Measurements from ENCODE around the gene OR52J3. TPM values are rescaled to one million over a fixed set of nuclear protein-coding genes. Genes with fewer than 3 reads are reported as not detected.

OR52J3 gene
- total RNA-seq, 1 experiment from 2014 or later, result not detected

DNA sequence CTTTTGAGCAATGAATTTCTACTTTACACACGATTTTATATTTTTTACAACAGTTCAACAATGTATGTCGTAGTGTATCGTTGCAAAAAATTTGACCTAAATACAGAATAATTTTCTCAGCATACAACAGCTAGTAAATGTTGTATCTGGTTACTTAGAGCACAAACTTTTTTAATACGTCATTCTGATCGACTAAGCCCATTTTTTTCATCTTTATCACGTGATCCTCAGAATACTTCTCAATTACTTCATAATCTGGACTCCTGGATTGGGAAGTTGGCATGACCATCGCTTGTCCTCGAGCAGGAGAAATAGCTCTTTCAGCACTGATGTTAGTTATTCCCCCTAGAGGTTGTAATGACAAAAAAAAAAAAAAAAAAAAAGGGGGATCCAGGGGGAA is 35.1 kb upstream of the OR52J3 start:
- no peak overlapping the region for H3K4me3 ChIP-seq (replicated peaks in 1 of 2; ENCODE audit: low read depth in 1 of 2, low read length in 2 of 2)
- no peak for DNase-seq (ENCODE audit: low read depth, low spot score)
- no peaks in the 10 kb centered on the region for H3K9me2 ChIP-seq (ENCODE audit: insufficient read depth)
- no peak overlapping the region for H3K9ac ChIP-seq (ENCODE audit: low read length)
- no peaks in the 10 kb centered on the region for H3K9me3 ChIP-seq (ENCODE audit: control insufficient read depth in 1 of 2, insufficient read depth in 1 of 2, low read depth in 1 of 2, low read length in 2 of 2)
- no peak overlapping the region for H3K4me2 ChIP-seq (ENCODE audit: low read length)
- H4K20me1 ChIP-seq (ENCODE audit: insufficient read depth), result no peaks in the 10 kb centered on the region
- H3K4me1 ChIP-seq (ENCODE audit: control insufficient read depth in 1 of 2, insufficient read depth in 2 of 2, low read length in 2 of 2), result no peaks in the 10 kb centered on the region
- ChIA-PET RAD21 (ENCODE audit: low non-redundant PET in 1 of 2, low total read pairs in 2 of 2, uncharacterized antibody in 2 of 2, unreplicated experiment in 2 of 2) (no interaction called here), POLR2A (interaction anchor here (0.6 kb wide), 1 partner anchor 300 kb away, joined by 3 read pairs; no protein-coding TSS in a partner anchor), CTCF (interaction anchor here (0.8 kb wide), 1 partner anchor 384 kb away, joined by 3 read pairs; no protein-coding TSS in a partner anchor)
- no peak for TF ChIP-seq POLR2AphosphoS5 (IDR thresholded peaks at IDR 0.05; ENCODE audit: low read depth, low read length)
- TF ChIP-seq ZFX (IDR thresholded peaks at IDR 0.05), result no peak
- no peak for TF ChIP-seq CEBPB (IDR thresholded peaks at IDR 0.05; ENCODE audit: low read depth)
- TF ChIP-seq ZNF274 (IDR thresholded peaks at IDR 0.05; ENCODE audit: low read depth, low read length), result no peak
- no peak for TF ChIP-seq REST (IDR thresholded peaks at IDR 0.05; ENCODE audit: low read depth)
- TF ChIP-seq SRF (IDR thresholded peaks at IDR 0.05; ENCODE audit: low read depth), result no peak
- no peak overlapping the region for H2AFZ ChIP-seq (ENCODE audit: low read depth, low read length, poor library complexity, severe bottlenecking)
- intact Hi-C loops (cut with micrococcal nuclease), result no loop called here
- no peaks in the 10 kb centered on the region for H3K36me3 ChIP-seq (ENCODE audit: control insufficient read depth in 1 of 2, insufficient read depth in 2 of 2, low read length in 2 of 2)
- BruUV-seq (replicated peaks), result no TSS peak
- no peak for ATAC-seq
- H3K27me3 ChIP-seq (ENCODE audit: insufficient read depth, low read length), result peaks cover 43% of the 10 kb centered on the region
- no peak overlapping the region for H3K27ac ChIP-seq (ENCODE audit: low read depth, low read length)
- H3K79me2 ChIP-seq (ENCODE audit: insufficient read depth, low read length), result no peaks in the 10 kb centered on the region

- Histone ChIP-seq H3K27ac (ENCODE audit: low read depth, low read length) (no peak overlapping the region), H3K9me3 (ENCODE audit: control insufficient read depth in 1 of 2, insufficient read depth in 1 of 2, low read depth in 1 of 2, low read length in 2 of 2) (no peaks in the 10 kb centered on the region), H3K9me2 (ENCODE audit: insufficient read depth) (no peaks in the 10 kb centered on the region), H3K9ac (ENCODE audit: low read length) (no peak overlapping the region), H3K27me3 (ENCODE audit: insufficient read depth, low read length) (peaks cover 43% of the 10 kb centered on the region), H2AFZ (ENCODE audit: low read depth, low read length, poor library complexity, severe bottlenecking) (no peak overlapping the region), H3K4me2 (ENCODE audit: low read length) (no peak overlapping the region), H3K4me1 (ENCODE audit: control insufficient read depth in 1 of 2, insufficient read depth in 2 of 2, low read length in 2 of 2) (no peaks in the 10 kb centered on the region), H3K4me3 (replicated peaks in 1 of 2; ENCODE audit: low read depth in 1 of 2, low read length in 2 of 2) (no peak overlapping the region), H4K20me1 (ENCODE audit: insufficient read depth) (no peaks in the 10 kb centered on the region), H3K36me3 (ENCODE audit: control insufficient read depth in 1 of 2, insufficient read depth in 2 of 2, low read length in 2 of 2) (no peaks in the 10 kb centered on the region), H3K79me2 (ENCODE audit: insufficient read depth, low read length) (no peaks in the 10 kb centered on the region)
- POLR2A ChIA-PET, result no interaction called here
- CTCF ChIA-PET, result no interaction called here
- intact Hi-C loops (cut with micrococcal nuclease), result no loop called here
- RAD21 ChIA-PET (ENCODE audit: low non-redundant PET in 1 of 2, low total read pairs in 2 of 2, uncharacterized antibody in 2 of 2, unreplicated experiment in 2 of 2), result no interaction called here
- ATAC-seq (no peak), DNase-seq (ENCODE audit: low read depth, low spot score) (no peak)
- no TSS peak for BruUV-seq (replicated peaks)
- no peak for TF ChIP-seq POLR2AphosphoS5 (IDR thresholded peaks at IDR 0.05; ENCODE audit: low read depth, low read length)
- no peak for TF ChIP-seq EZH2phosphoT487 (IDR thresholded peaks at IDR 0.05; ENCODE audit: borderline replicate concordance)
- TF ChIP-seq SIN3A (IDR thresholded peaks at IDR 0.05; ENCODE audit: low read depth), result no peak
- TF ChIP-seq ZBTB33 (IDR thresholded peaks at IDR 0.05; ENCODE audit: extremely low read depth, insufficient replicate concordance, low read length), result no peak
- TF ChIP-seq SP1 (IDR thresholded peaks at IDR 0.05; ENCODE audit: low read depth), result no peak
- no peak for TF ChIP-seq MAX (IDR thresholded peaks at IDR 0.05)
- no peak for TF ChIP-seq CTCF (IDR thresholded peaks at IDR 0.05 in 2 of 3, conservative IDR thresholded peaks at IDR 0.05 in 1 of 3; ENCODE audit: borderline replicate concordance in 1 of 3, insufficient read depth in 1 of 3, low read depth in 2 of 3, low read length in 2 of 3)
- TF ChIP-seq ELF1 (IDR thresholded peaks at IDR 0.05; ENCODE audit: borderline replicate concordance, low read depth), result no peak
These were observed 33.3 kb upstream of the OR52J3 start for GRCh38 chr11:5013012-5013411.

Data from HCT116 (cell line).